Breast epithelium (tissue), 3 donors: Measurements from ENCODE around the gene SERGEF.

Experiments used
- POLR2A ChIP-seq: fragments of 450-650 bp; IDR thresholded peaks from one replicate; pipeline ENCODE4 v1.6.1; 2016; ENCODE audit warnings: antibody characterized with exemption, mild to moderate bottlenecking, moderate library complexity
- POLR2AphosphoS5 ChIP-seq, 3 donors: sonication (generic); formaldehyde crosslinking; IDR thresholded peaks; one replicate each; pipeline ENCODE4 v1.6.1; 2017; ENCODE audit warnings: antibody characterized with exemption in 3 of 3

GRCh38 chr11:17799147-17799546 lies 213.7 kb downstream of the SERGEF start:
- TF ChIP-seq POLR2AphosphoS5 (IDR thresholded peaks at IDR 0.05) (no peak), POLR2A (no peak)
